A549 (cell line): Measurements from ENCODE around the gene TFCP2L1.
"Not testable (repeated sequence)": the region's sequence is repeated elsewhere in the genome, so short reads cannot be mapped to it uniquely, and the experiment has no call there.

Experiments
- ESRRA ChIP-seq: fragments of 150-350 bp; IDR thresholded peaks from 2 replicates; pipeline ENCODE4 v1.6.1; 2014; ENCODE audit warnings: mild to moderate bottlenecking, low read length, borderline replicate concordance
- MYC ChIP-seq: IDR thresholded peaks from 2 replicates; pipeline ENCODE4 v1.6.1; 2012; ENCODE audit warnings: mild to moderate bottlenecking, inconsistent platforms, low read length, improper control_type of control experiment, borderline replicate concordance
- TF ChIP-seq, protein P1 (sequence below): fragments of >200 bp; sonication (Bioruptor Twin); formaldehyde crosslinking; IDR thresholded peaks from 3 replicates; pipeline ENCODE4 v1.5.1; 2016

DNA sequence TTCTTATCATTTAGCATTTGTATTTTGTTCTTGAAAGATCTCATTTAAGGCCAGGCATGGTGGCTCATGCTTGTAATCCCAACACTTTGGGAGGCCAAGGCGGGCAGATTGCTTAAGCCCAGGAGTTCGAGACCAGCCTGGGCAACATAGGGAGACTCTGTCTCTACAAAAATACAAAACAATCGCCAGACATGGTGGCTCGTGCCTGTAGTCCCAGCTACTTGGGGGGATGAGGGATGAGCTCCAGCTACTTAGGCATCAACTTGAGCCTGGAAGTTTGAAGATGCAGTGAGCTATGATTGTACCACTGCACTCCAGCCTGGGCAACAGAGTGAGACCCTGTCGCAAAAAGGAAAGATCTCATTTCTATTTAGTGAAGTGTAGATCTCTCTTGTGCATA lies 12.9 kb upstream of the TFCP2L1 start:
- TF ChIP-seq ESRRA, MYC: not testable (repeated sequence)
- TF ChIP-seq, protein P1, sequence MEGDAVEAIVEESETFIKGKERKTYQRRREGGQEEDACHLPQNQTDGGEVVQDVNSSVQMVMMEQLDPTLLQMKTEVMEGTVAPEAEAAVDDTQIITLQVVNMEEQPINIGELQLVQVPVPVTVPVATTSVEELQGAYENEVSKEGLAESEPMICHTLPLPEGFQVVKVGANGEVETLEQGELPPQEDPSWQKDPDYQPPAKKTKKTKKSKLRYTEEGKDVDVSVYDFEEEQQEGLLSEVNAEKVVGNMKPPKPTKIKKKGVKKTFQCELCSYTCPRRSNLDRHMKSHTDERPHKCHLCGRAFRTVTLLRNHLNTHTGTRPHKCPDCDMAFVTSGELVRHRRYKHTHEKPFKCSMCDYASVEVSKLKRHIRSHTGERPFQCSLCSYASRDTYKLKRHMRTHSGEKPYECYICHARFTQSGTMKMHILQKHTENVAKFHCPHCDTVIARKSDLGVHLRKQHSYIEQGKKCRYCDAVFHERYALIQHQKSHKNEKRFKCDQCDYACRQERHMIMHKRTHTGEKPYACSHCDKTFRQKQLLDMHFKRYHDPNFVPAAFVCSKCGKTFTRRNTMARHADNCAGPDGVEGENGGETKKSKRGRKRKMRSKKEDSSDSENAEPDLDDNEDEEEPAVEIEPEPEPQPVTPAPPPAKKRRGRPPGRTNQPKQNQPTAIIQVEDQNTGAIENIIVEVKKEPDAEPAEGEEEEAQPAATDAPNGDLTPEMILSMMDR, result not testable (repeated sequence)
